Spleen (tissue), 11 donors: Measurements from ENCODE around the gene YARS1. TPM values are rescaled to one million over a fixed set of nuclear protein-coding genes. Genes with fewer than 3 reads are reported as not detected.
A peak's percentile ranks its signal among the peaks of the same experiment; 100 is the strongest.
"Not testable (repeated sequence)": the region's sequence is repeated elsewhere in the genome, so short reads cannot be mapped to it uniquely, and the experiment has no call there.

Source experiments
- DNase-seq: peaks from one replicate; pipeline ENCODE4 v3.0.0-alpha.2; 2020
- H3K27ac ChIP-seq, 8 donors: fragments of 200-600 bp; sonication (generic) in 7 of 8; 1 replicate in 4 of 8; 2 replicates in 4 of 8; pipeline versions ENCODE4 v1.5.0 to v1.8.0; 2016 to 2021; ENCODE audit warnings: inconsistent platforms in 4 of 8, mild to moderate bottlenecking in 4 of 8, moderate library complexity in 1 of 8
- H3K27me3 ChIP-seq, 7 donors: fragments of 200-600 bp; sonication (generic) in 6 of 7; replicated peaks in 1 of 7; 1 replicate in 4 of 7; 2 replicates in 3 of 7; pipeline versions ENCODE4 v1.5.0 to v1.8.0; 2016 to 2021; ENCODE audit warnings: inconsistent platforms in 3 of 7, mild to moderate bottlenecking in 1 of 7
- H3K36me3 ChIP-seq, 6 donors: fragments of 200-600 bp; sonication (generic) in 5 of 6; 1 replicate in 4 of 6; 2 replicates in 2 of 6; pipeline versions ENCODE4 v1.5.0 to v1.8.0; 2016 to 2021; ENCODE audit warnings: inconsistent platforms in 2 of 6
- H3K4me1 ChIP-seq, 6 donors: fragments of 200-600 bp; sonication (generic) in 5 of 6; 1 replicate in 3 of 6; 2 replicates in 3 of 6; pipeline versions ENCODE4 v1.5.0 to v1.8.0; 2016 to 2021; ENCODE audit warnings: inconsistent platforms in 3 of 6
- H3K4me3 ChIP-seq, 8 donors: fragments of 200-600 bp; sonication (generic) in 7 of 8; 1 replicate in 4 of 8; 2 replicates in 4 of 8; pipeline versions ENCODE4 v1.5.0 to v1.8.0; 2016 to 2021; ENCODE audit warnings: inconsistent platforms in 4 of 8, mild to moderate bottlenecking in 4 of 8, moderate library complexity in 2 of 8
- H3K9me3 ChIP-seq, 8 donors: fragments of 200-600 bp; sonication (generic) in 7 of 8; 1 replicate in 4 of 8; 2 replicates in 4 of 8; pipeline versions ENCODE4 v1.5.0 to v1.8.0; 2016 to 2021; ENCODE audit warnings: inconsistent platforms in 4 of 8
- CTCF ChIP-seq, 11 experiments: fragments of 200-600 bp in 7 of 11; fragments of 450-650 bp in 4 of 11; sonication (generic) in 4 of 11; IDR thresholded peaks in 8 of 11; conservative IDR thresholded peaks in 3 of 11; 1 replicate in 7 of 11; 2 replicates in 4 of 11; pipeline versions ENCODE4 v1.4.0 to v1.8.0; 2016 to 2021; ENCODE audit warnings: antibody characterized with exemption in 11 of 11, inconsistent platforms in 4 of 11, mild to moderate bottlenecking in 1 of 11
- POLR2A ChIP-seq, 3 donors: fragments of 450-650 bp; IDR thresholded peaks; one replicate each; pipeline ENCODE4 v1.5.1; 2017; ENCODE audit warnings: antibody characterized with exemption in 3 of 3, mild to moderate bottlenecking in 1 of 3
- POLR2AphosphoS5 ChIP-seq, 3 donors: sonication (generic); formaldehyde crosslinking; IDR thresholded peaks; one replicate each; pipeline ENCODE4 v1.5.1; 2017; ENCODE audit warnings: antibody characterized with exemption in 3 of 3
- WGBS, 5 donors: extraction: QIAGEN DNeasy Blood & Tissue Kit in 3 of 5; methylation state at CpG; one replicate each; pipeline versions ENCODE4 v1.1.5 to v1.1.7; 2013 to 2018; 5-methylcytosine and 5-hydroxymethylcytosine counted together
- intact Hi-C: fragments of 100-400 bp; cut with DNase I; formaldehyde crosslinking; loops from one replicate; pipeline ENCODE4 v1.15.0; 2023; ENCODE audit warnings: low total_unique reads
- polyA plus RNA-seq, 3 donors: library from polyadenylated mRNA; stranded (reverse); fragments of 200-250 nt; gene quantifications; one replicate each; pipeline ENCODE4 v1.2.1, GENCODE V29; 2013
- total RNA-seq, 7 donors: library from RNA; depleted of rRNA in 3 of 7; stranded (reverse); fragments of >200 nt in 3 of 7; fragmentation: NEBNext Ultra II Directional in 4 of 7; extraction: Animal tissue kit (Norgen Biotek cat#: 25700) in 4 of 7; gene quantifications; one replicate each; pipeline versions ENCODE4 v1.1.0 to v1.2.1, GENCODE V29; 2016 to 2021
- donor health status: healthy with polysubstance abuse.
- donor health status: DM: no; HTN: no; CAD: no; lungs with moderate emphysema.
- donor health status: DM: no; HTN: no; CAD: no.
- donor health status: Bipolar disorder and iron deficiency.
- donor health status: healthy.
- donor health status: DM: no; HTN: no; CAD: no.
- donor health status: DM: yes; HTN: yes; CAD: no.

The YARS1 gene
- total and polyA plus RNA-seq, 10 donors = 25.7 to 112 (median 52.1) TPM

- no peaks in the 10 kb centered on the region for H3K9me3 ChIP-seq
- H3K4me1 ChIP-seq = peaks cover 0 to 28% (median 5%) of the 10 kb centered on the region in 6 donors
- no peak overlapping the region for H3K27ac ChIP-seq
- TF ChIP-seq POLR2AphosphoS5 (IDR thresholded peaks at IDR 0.05) (no peak), CTCF (IDR thresholded peaks at IDR 0.05 in 8 of 11, conservative IDR thresholded peaks at IDR 0.05 in 3 of 11) (no peak), POLR2A (IDR thresholded peaks at IDR 0.05) (no peak)
- DNase-seq = no peak
- H3K36me3 ChIP-seq = peaks cover 0 to 85% (median 46%) of the 10 kb centered on the region in 6 donors
- intact Hi-C loops = no loop called here
- no peaks in the 10 kb centered on the region for H3K27me3 ChIP-seq
- WGBS, 5 donors = 86 to 91% (median 89%) methylated on average over 4 of the region's 4 CpGs
- no peak overlapping the region for H3K4me3 ChIP-seq
Measured at GRCh38 chr1:32808580-32808979, 8.6 kb downstream of the YARS1 start.

- Histone ChIP-seq H3K27me3 (no peaks in the 10 kb centered on the region), H3K4me1 (peaks cover 0 to 13% (median 2%) of the 10 kb centered on the region in 6 donors), H3K4me3 (no peak overlapping the region), H3K9me3 (no peaks in the 10 kb centered on the region), H3K27ac (no peak overlapping the region), H3K36me3 (peaks cover 0 to 95% (median 50%) of the 10 kb centered on the region in 6 donors)
- 82 to 93% (median 84%) methylated on average over 4 of the region's 4 CpGs for WGBS, 5 donors
- intact Hi-C loops = no loop called here
- TF ChIP-seq POLR2A (IDR thresholded peaks at IDR 0.05) (no peak), POLR2AphosphoS5 (IDR thresholded peaks at IDR 0.05) (no peak), CTCF (IDR thresholded peaks at IDR 0.05 in 8 of 11, conservative IDR thresholded peaks at IDR 0.05 in 3 of 11) (no peak)
- no peak for DNase-seq
Measured at GRCh38 chr1:32806910-32807523, 10.1 kb downstream of the YARS1 start.

GRCh38 chr1:32806290-32806689, 10.9 kb downstream of the YARS1 start:
- Histone ChIP-seq H3K36me3 (peaks cover 0 to 98% (median 52%) of the 10 kb centered on the region in 6 donors), H3K4me3 (no peak overlapping the region), H3K27me3 (no peaks in the 10 kb centered on the region), H3K4me1 (peaks cover 0 to 10% (median 0%) of the 10 kb centered on the region in 6 donors), H3K9me3 (no peaks in the 10 kb centered on the region), H3K27ac (no peak overlapping the region)
- intact Hi-C loops = no loop called here
- 90 to 97% (median 92%) methylated on average over 6 of the region's 6 CpGs for WGBS, 5 donors
- no peak for DNase-seq
- no peak for TF ChIP-seq POLR2A (IDR thresholded peaks at IDR 0.05)

- intact Hi-C loops, DNase-seq, H3K4me3 ChIP-seq, H3K27ac ChIP-seq, H3K27me3 ChIP-seq, H3K9me3 ChIP-seq: not testable (repeated sequence)
- WGBS, 5 donors = 96 to 100% (median 98%) methylated on average over 16 to 29 of the region's 30 CpGs
- H3K36me3 ChIP-seq = peaks cover 0 to 98% (median 40%) of the 10 kb centered on the region in 6 donors
- H3K4me1 ChIP-seq = peaks cover 0 to 22% (median 9%) of the 10 kb centered on the region in 6 donors
Measured at GRCh38 chr1:32804460-32804859, 12.7 kb downstream of the YARS1 start.

- no peak overlapping the region for H3K4me3 ChIP-seq
- peaks cover 0 to 96% (median 33%) of the 10 kb centered on the region in 6 donors for H3K36me3 ChIP-seq
- peak overlapping the region in 1 of 8 donors; percentile 35 for H3K27ac ChIP-seq
- H3K9me3 ChIP-seq = no peaks in the 10 kb centered on the region
- H3K4me1 ChIP-seq = peaks cover 0 to 47% (median 20%) of the 10 kb centered on the region in 6 donors
- intact Hi-C loops = no loop called here
- TF ChIP-seq CTCF (IDR thresholded peaks at IDR 0.05 in 8 of 11, conservative IDR thresholded peaks at IDR 0.05 in 3 of 11) = no peak
- TF ChIP-seq POLR2A (IDR thresholded peaks at IDR 0.05) = no peak
- TF ChIP-seq POLR2AphosphoS5 (IDR thresholded peaks at IDR 0.05) = no peak
- no peak for DNase-seq
- 58 to 85% (median 70%) methylated on average over 9 of the region's 9 CpGs for WGBS, 5 donors
- no peaks in the 10 kb centered on the region for H3K27me3 ChIP-seq
Measured at GRCh38 chr1:32801096-32801715, 16.0 kb downstream of the YARS1 start.
